Measurements from ENCODE around the gene MRPL39. TPM values are rescaled to one million over a fixed set of nuclear protein-coding genes. Genes with fewer than 3 reads are reported as not detected.

MRPL39 gene
- polyA plus RNA-seq, 3 donors: 5.1 to 22.3 (median 15.5) TPM

- no peak overlapping the region for H3K9ac ChIP-seq (ENCODE audit: insufficient read depth, low read length, poor library complexity, severe bottlenecking)
- peaks cover 4% of the 10 kb centered on the region in 2 donors for H3K36me3 Mint-ChIP-seq
- no peak for TF ChIP-seq CTCF (IDR thresholded peaks at IDR 0.05)
- no peak overlapping the region for H3K27ac ChIP-seq (ENCODE audit: low read depth in 1 of 2, low read length in 2 of 2)
- WGBS (ENCODE audit: insufficient coverage): 95% methylated on average over 2 of the region's 4 CpGs
- H3K9me3 Mint-ChIP-seq: no peaks in the 10 kb centered on the region
- H3K79me2 ChIP-seq (ENCODE audit: insufficient read depth, low read length): no peaks in the 10 kb centered on the region
- H2AFZ ChIP-seq (ENCODE audit: insufficient read depth, low read depth, low read length, poor library complexity, severe bottlenecking): no peak overlapping the region
- H3K4me2 ChIP-seq (replicated peaks; ENCODE audit: extremely low read depth, low read length, poor library complexity, severe bottlenecking): no peak overlapping the region
- DNase-seq: no peak
- no peaks in the 10 kb centered on the region for H4K20me1 ChIP-seq (ENCODE audit: insufficient read depth, low read length)
- peaks cover 29% of the 10 kb centered on the region for H3K4me1 Mint-ChIP-seq
- H3K27me3 ChIP-seq (ENCODE audit: control insufficient read depth in 2 of 2, insufficient read depth in 2 of 2, low read length in 2 of 2): no peaks in the 10 kb centered on the region
- H3K9me3 ChIP-seq (replicated peaks in 1 of 2; ENCODE audit: control insufficient read depth in 1 of 2, insufficient read depth in 1 of 2, low read length in 2 of 2): no peaks in the 10 kb centered on the region
- H3K4me3 Mint-ChIP-seq: no peak overlapping the region
- no peak overlapping the region for H3K4me3 ChIP-seq (replicated peaks in 1 of 3; ENCODE audit: low read depth in 2 of 3, low read length in 3 of 3)
- H3K27me3 Mint-ChIP-seq (ENCODE audit: low read depth in 3 of 3): peaks cover 2 to 5% (median 4%) of the 10 kb centered on the region in 3 donors
- peaks cover 7 to 14% of the 10 kb centered on the region in 2 donors for H3K4me1 ChIP-seq (ENCODE audit: control insufficient read depth in 1 of 2, insufficient read depth in 2 of 2, low read length in 2 of 2)
- peak overlapping the region in 1 of 7 donors; percentile 39 for H3K27ac Mint-ChIP-seq
- H3K36me3 ChIP-seq (replicated peaks in 1 of 2; ENCODE audit: control insufficient read depth in 1 of 2, insufficient read depth in 2 of 2, low read length in 2 of 2): no peaks in the 10 kb centered on the region
- intact Hi-C loops (cut with micrococcal nuclease): loop anchor here in 1 of 2 donors (10.0 kb wide), 1 partner anchor 123 kb away; no protein-coding TSS in a partner anchor
These were observed 39.8 kb downstream of the MRPL39 start for GRCh38 chr21:25567472-25567871.

- Mint-ChIP-seq H3K4me3 (no peak overlapping the region), H3K27ac (no peak overlapping the region), H3K36me3 (peaks cover 4% of the 10 kb centered on the region in 2 donors), H3K9me3 (no peaks in the 10 kb centered on the region), H3K27me3 (ENCODE audit: low read depth in 3 of 3) (peaks cover 3 to 6% (median 5%) of the 10 kb centered on the region in 3 donors), H3K4me1 (peaks cover 32% of the 10 kb centered on the region)
- Histone ChIP-seq H3K9ac (ENCODE audit: insufficient read depth, low read length, poor library complexity, severe bottlenecking) (no peak overlapping the region), H3K4me2 (replicated peaks; ENCODE audit: extremely low read depth, low read length, poor library complexity, severe bottlenecking) (no peak overlapping the region), H2AFZ (ENCODE audit: insufficient read depth, low read depth, low read length, poor library complexity, severe bottlenecking) (no peak overlapping the region), H3K4me3 (replicated peaks in 1 of 3; ENCODE audit: low read depth in 2 of 3, low read length in 3 of 3) (no peak overlapping the region), H3K4me1 (ENCODE audit: control insufficient read depth in 1 of 2, insufficient read depth in 2 of 2, low read length in 2 of 2) (peaks cover 10 to 21% of the 10 kb centered on the region in 2 donors), H3K9me3 (replicated peaks in 1 of 2; ENCODE audit: control insufficient read depth in 1 of 2, insufficient read depth in 1 of 2, low read length in 2 of 2) (no peaks in the 10 kb centered on the region), H3K27me3 (ENCODE audit: control insufficient read depth in 2 of 2, insufficient read depth in 2 of 2, low read length in 2 of 2) (no peaks in the 10 kb centered on the region), H3K36me3 (replicated peaks in 1 of 2; ENCODE audit: control insufficient read depth in 1 of 2, insufficient read depth in 2 of 2, low read length in 2 of 2) (no peaks in the 10 kb centered on the region), H3K79me2 (ENCODE audit: insufficient read depth, low read length) (no peaks in the 10 kb centered on the region), H4K20me1 (ENCODE audit: insufficient read depth, low read length) (no peaks in the 10 kb centered on the region), H3K27ac (ENCODE audit: low read depth in 1 of 2, low read length in 2 of 2) (no peak overlapping the region)
- DNase-seq: no peak
- no peak for TF ChIP-seq CTCF (IDR thresholded peaks at IDR 0.05)
- intact Hi-C loops (cut with micrococcal nuclease): loop anchor here in 1 of 2 donors (10.0 kb wide), 1 partner anchor 122 kb away; no protein-coding TSS in a partner anchor
- 100% methylated on average over 1 of the region's 3 CpGs for WGBS (ENCODE audit: insufficient coverage)
These were observed 40.6 kb downstream of the MRPL39 start for GRCh38 chr21:25566645-25567044.
